ENCODE data around the gene NANOGP8.

GRCh38 chr15:35126236-35126635 is 41.1 kb upstream of the NANOGP8 start:
- no peak for TF ChIP-seq CTCF (IDR thresholded peaks at IDR 0.05)
- TF ChIP-seq POLR2AphosphoS5 (IDR thresholded peaks at IDR 0.05), result no peak
- no peak for TF ChIP-seq EP300 (IDR thresholded peaks at IDR 0.05)
